ENCODE results near the gene ANKS1B.

DNA sequence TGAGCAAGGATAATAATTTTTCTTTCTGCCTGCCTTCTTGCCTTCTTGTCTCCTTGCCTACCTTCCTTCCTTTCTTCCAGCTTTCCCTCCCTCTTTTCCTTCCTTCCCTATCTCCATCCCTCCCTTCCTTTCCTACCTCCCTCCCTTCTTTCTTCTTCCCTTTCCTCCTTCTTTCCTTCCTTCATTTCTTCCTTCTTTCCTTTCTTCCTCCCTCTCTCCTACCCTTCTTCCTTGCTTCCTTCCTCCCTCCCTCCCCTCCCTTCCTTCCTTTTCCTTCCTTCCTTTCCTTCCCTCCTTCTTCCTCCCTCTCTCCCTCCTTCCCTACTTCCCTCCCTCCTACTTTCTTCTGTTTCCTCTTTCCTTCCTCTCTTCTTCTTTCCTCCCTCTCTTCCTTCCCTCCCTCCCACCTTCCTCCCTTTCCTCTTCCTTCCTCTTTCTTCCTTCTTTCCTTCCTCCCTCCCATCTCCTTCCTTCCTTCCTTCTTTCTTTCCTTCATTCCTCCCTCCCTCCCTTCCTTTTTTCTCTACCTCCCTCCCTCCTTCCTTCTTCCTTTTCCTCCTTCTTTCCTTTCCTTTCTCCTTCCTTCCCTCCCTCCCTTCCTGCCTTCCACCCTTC lies 1009.9 kb downstream of the ANKS1B start:
- TF ChIP-seq, protein P1, sequence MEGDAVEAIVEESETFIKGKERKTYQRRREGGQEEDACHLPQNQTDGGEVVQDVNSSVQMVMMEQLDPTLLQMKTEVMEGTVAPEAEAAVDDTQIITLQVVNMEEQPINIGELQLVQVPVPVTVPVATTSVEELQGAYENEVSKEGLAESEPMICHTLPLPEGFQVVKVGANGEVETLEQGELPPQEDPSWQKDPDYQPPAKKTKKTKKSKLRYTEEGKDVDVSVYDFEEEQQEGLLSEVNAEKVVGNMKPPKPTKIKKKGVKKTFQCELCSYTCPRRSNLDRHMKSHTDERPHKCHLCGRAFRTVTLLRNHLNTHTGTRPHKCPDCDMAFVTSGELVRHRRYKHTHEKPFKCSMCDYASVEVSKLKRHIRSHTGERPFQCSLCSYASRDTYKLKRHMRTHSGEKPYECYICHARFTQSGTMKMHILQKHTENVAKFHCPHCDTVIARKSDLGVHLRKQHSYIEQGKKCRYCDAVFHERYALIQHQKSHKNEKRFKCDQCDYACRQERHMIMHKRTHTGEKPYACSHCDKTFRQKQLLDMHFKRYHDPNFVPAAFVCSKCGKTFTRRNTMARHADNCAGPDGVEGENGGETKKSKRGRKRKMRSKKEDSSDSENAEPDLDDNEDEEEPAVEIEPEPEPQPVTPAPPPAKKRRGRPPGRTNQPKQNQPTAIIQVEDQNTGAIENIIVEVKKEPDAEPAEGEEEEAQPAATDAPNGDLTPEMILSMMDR (conservative IDR thresholded peaks at IDR 0.05; ENCODE audit: low read depth, low read length) = no peak
- no peak for TF ChIP-seq SMC3 (IDR thresholded peaks at IDR 0.05; ENCODE audit: low read depth, low read length)
- TF ChIP-seq RFX5 (IDR thresholded peaks at IDR 0.05; ENCODE audit: low read depth, low read length) = no peak
- no peak for TF ChIP-seq POLR2A (IDR thresholded peaks at IDR 0.05; ENCODE audit: low read depth, low read length)

Data from IMR-90 (cell line).